HG03521 (cell line): ENCODE data around the gene ILRUN.
"Not testable (repeated sequence)": the region's sequence is repeated elsewhere in the genome, so short reads cannot be mapped to it uniquely, and the experiment has no call there.

ENCODE experiments used
- ATAC-seq: cut with Tn5 transposase; IDR thresholded peaks from one replicate; pipeline ENCODE4 v1.9.1; 2021; ENCODE audit warnings: mild to moderate bottlenecking, moderate library complexity; ENCODE audit not compliant: unreplicated experiment

Gene ILRUN

GRCh38 chr6:34667481-34668238 lies 28.9 kb downstream of the ILRUN start:
- no peak for ATAC-seq

- ATAC-seq = no peak
Observed at GRCh38 chr6:34665019-34665418, 31.5 kb downstream of the ILRUN start.

GRCh38 chr6:34664256-34664971 lies 32.2 kb downstream of the ILRUN start:
- ATAC-seq = no peak

- no peak for ATAC-seq
Observed at GRCh38 chr6:34663831-34664255, 32.7 kb downstream of the ILRUN start.

DNA sequence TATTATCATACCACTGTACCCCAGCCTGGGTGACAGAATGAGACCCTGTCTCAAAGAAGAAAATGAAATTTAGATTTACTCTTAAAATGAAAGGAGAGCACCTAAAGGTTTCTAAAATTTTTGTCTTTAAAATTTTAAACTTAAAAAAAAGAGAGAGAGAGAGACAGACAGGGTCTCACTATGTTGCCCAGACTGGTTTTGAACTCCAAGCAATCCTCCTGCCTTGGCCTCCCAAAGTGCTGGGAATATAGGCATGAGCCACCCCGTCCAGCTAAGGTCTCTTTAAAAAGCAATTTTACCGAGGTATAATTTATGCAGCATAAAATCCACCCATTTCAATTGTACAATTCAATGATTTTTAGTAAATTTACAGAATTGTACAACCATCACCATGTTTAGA lies 33.2 kb downstream of the ILRUN start:
- no peak for ATAC-seq

GRCh38 chr6:34661357-34661756 lies 35.2 kb downstream of the ILRUN start:
- no peak for ATAC-seq

DNA sequence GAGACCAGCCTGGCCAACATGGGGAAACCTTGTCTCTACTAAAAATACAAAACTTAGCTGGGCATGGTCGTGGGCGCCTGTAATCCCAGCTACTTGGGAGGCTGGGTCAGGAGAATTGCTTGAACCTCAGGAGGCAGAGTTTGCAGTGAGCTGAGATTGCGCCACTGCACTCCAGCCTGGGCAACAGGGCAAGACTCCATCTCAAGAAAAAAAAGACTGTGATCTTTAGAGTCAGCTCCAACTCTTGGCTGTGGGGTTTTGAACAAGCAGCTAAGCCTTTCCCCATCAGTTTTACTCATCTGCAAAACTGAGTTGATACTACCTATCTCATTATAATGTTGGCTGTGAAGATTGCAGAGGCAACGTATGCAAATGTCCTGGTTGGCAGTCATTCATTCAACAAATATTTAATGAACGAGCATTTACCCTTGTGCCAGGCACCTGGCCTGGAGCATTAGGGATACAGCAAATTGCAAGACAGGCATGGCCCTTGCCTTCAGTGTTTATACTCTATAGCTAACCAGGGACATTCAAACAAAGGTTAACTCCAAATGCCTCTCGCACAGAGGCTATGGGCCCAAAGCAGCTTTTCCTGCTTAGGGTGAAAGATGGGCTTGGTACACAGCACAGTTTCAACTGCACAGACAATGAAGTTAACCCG lies 37.8 kb downstream of the ILRUN start:
- no peak for ATAC-seq

- ATAC-seq = not testable (repeated sequence)
Observed at GRCh38 chr6:34657979-34658480, 38.5 kb downstream of the ILRUN start.

GRCh38 chr6:34657307-34657978 lies 39.1 kb downstream of the ILRUN start:
- no peak for ATAC-seq

DNA sequence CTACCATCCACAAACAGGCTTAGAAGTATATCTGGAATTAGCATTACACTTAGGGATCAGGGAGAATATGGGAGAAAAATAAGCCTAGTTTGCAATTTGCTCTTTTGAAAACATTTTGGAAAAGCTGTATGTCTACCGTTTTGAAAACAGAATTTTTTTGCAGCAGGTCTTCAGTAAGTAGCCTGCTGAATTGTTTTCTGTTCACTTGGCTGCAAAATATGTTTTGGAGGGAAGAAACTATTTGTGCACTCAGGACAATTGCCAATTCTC lies 39.6 kb downstream of the ILRUN start:
- no peak for ATAC-seq

GRCh38 chr6:34656378-34657036 lies 40.1 kb downstream of the ILRUN start:
- peak; percentile 86 for ATAC-seq

- not testable (repeated sequence) for ATAC-seq
Observed at GRCh38 chr6:34655876-34656377, 40.6 kb downstream of the ILRUN start.

DNA sequence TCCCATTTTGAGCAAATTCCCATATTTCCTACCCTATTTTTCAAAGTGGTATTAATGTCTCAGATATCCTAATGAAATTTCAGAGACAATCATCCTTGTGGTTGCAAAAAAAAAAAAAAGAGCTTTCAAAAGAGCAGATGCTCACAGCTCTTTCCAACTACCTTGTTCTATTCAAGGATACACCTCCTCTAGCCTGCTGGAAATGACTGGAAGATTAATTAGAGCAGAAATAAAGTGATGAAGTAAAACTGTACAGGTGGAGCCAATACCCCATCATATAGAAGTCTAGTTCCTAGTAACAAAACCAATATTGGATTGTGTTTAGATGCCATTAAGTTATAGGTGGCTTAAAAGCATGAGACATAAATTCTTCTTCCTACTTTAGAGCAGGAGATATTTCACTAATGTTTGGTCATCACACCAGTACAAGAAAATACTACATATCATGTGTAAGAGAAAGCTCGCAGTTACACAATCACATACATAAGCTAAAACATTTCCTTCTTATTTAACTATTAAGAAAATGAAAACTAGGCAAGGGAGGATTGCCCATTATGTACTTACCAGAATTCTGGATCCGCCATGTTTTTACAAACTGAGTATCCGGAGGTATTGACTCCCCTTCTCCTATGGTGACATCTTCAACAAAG lies 42.4 kb downstream of the ILRUN start:
- ATAC-seq = no peak

GRCh38 chr6:34652263-34652662 lies 44.3 kb downstream of the ILRUN start:
- ATAC-seq = no peak

DNA sequence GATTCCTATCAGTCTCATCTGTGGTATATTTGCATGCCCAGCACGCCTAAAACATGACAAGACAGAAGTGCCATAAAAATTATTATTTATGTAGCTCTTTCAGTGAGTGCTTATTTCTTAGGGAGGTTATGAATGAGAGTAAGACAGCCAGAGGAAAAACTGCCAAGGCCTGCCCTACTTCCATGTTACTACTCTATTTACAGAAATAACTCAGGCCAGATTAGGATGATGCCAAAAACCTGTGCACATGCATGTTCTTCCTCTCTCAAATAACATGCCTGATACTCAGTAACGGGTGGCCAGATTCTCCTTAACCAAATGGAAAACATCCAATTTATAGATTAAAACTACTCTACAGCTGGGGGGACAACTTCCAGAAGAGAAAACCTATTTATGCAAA lies 45.7 kb downstream of the ILRUN start:
- ATAC-seq = no peak

GRCh38 chr6:34650232-34650631 lies 46.3 kb downstream of the ILRUN start:
- not testable (repeated sequence) for ATAC-seq

- ATAC-seq = no peak
Observed at GRCh38 chr6:34648806-34649205, 47.8 kb downstream of the ILRUN start.
